Measurements from ENCODE around the gene ARHGEF16.

The ARHGEF16 gene

DNA sequence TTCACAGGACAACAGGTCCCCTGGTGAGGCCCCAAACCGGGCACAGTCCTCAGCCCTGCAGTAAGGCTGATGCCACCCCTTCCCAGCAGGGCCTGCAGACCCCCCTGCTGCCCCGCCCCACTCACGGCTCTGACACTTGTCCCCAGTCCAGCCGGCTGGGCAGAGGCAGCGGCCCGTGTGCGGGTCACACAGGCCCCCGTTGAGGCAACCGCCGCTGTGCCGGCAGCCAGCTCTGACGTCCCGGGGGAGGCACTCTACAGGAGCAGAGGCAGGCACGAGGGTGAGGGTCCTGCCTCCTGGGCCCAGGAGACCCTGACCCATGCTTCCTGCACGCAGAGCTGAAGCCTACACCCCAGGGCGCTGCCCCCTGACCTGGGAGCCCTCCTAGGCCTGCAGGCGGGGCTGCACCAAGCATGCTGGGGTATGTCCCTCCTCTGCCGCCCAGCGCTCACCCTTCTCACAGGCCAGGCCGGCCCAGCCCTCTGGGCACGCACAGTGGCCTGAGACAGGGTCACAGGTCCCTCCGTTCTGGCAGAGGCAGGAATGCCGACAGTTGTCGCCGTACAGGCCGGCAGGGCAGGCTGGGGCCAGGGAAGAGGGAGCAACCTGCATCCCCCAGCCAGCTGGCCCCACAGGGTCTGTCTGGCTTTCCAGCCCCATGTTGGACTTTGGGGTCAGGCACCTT is 43.9 kb downstream of the ARHGEF16 start:
- no peaks in the 10 kb centered on the region for H3K36me3 Mint-ChIP-seq (ENCODE audit: low read depth)
- H3K9me3 Mint-ChIP-seq, result no peaks in the 10 kb centered on the region
- H3K4me1 Mint-ChIP-seq (ENCODE audit: low read depth), result no peaks in the 10 kb centered on the region
- no peak overlapping the region for H3K27ac Mint-ChIP-seq
- no peaks in the 10 kb centered on the region for H3K27me3 Mint-ChIP-seq
- H3K4me3 Mint-ChIP-seq, result no peak overlapping the region

DNA sequence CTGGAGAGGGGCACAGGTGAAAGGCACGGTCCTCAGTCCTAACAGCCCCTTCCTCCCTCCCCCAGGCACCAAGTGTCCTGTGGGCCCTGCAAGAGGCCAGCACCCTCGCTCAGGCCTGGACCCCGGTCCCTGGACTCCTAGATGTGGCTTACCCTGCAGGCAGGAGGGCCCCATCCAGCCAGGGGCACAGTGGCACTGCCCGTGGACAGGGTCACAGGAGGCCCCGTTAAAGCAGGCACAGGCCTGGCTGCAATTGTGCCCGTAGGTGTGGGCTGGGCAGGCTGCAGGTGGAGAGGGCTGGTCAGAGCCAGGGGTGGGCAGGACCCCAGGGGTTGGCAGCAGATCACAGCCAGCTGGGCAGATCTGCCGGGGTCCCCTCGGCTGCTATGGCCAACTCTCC is 44.5 kb downstream of the ARHGEF16 start:
- no peaks in the 10 kb centered on the region for H3K4me1 Mint-ChIP-seq (ENCODE audit: low read depth)
- H3K4me3 Mint-ChIP-seq, result no peak overlapping the region
- no peak overlapping the region for H3K27ac Mint-ChIP-seq
- H3K9me3 Mint-ChIP-seq, result no peaks in the 10 kb centered on the region
- no peaks in the 10 kb centered on the region for H3K36me3 Mint-ChIP-seq (ENCODE audit: low read depth)
- no peaks in the 10 kb centered on the region for H3K27me3 Mint-ChIP-seq

- Mint-ChIP-seq H3K36me3 (ENCODE audit: low read depth) (no peaks in the 10 kb centered on the region), H3K27me3 (no peaks in the 10 kb centered on the region), H3K27ac (no peak overlapping the region)
Observed at GRCh38 chr1:3499611-3500010, 45.1 kb downstream of the ARHGEF16 start.

DNA sequence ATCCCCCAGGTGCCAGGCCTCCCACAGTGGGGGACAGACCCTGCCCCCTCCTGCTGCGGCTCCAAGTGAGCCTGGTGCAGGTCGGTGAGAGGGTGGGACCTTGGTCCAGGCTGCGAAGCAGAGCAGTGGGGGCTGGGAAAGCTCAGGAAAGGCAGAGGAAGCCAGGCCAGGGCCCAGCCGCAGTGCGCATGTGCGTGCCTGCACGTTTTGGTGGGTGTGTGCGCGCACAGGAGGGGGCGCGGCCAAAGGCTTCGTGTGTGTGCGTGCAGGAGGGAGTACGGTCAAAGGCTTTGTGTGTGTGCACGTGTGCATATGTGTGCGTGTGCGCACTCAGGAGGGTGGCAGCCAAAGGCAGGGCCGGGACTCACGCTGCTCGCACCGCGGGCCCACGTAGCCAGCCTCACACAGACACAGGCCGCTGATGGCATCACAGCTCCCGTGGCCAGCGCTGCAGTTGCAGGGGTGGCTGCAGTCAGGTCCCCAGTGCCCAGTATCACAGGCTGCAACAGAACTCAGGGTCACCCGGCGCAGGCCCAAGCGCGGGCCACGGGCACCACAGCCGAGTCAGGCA is 45.9 kb downstream of the ARHGEF16 start:
- no peaks in the 10 kb centered on the region for H3K27me3 Mint-ChIP-seq
- no peak overlapping the region for H3K27ac Mint-ChIP-seq
- H3K4me1 Mint-ChIP-seq (ENCODE audit: low read depth), result no peaks in the 10 kb centered on the region
- H3K4me3 Mint-ChIP-seq, result no peak overlapping the region
- no peaks in the 10 kb centered on the region for H3K9me3 Mint-ChIP-seq
- H3K36me3 Mint-ChIP-seq (ENCODE audit: low read depth), result no peaks in the 10 kb centered on the region

More at GRCh38 chr1:3499611-3500010, 45.1 kb downstream of the ARHGEF16 start:
- Mint-ChIP-seq H3K4me1 (ENCODE audit: low read depth) (no peaks in the 10 kb centered on the region), H3K9me3 (no peaks in the 10 kb centered on the region), H3K4me3 (no peak overlapping the region)

GRCh38 chr1:3501437-3501836 is 47.0 kb downstream of the ARHGEF16 start:
- Mint-ChIP-seq H3K27me3 (no peaks in the 10 kb centered on the region), H3K4me1 (ENCODE audit: low read depth) (no peaks in the 10 kb centered on the region), H3K36me3 (ENCODE audit: low read depth) (no peaks in the 10 kb centered on the region), H3K9me3 (no peaks in the 10 kb centered on the region), H3K4me3 (no peak overlapping the region), H3K27ac (no peak overlapping the region)

- no peak overlapping the region for H3K4me3 Mint-ChIP-seq
- H3K36me3 Mint-ChIP-seq (ENCODE audit: low read depth), result no peaks in the 10 kb centered on the region
- H3K4me1 Mint-ChIP-seq (ENCODE audit: low read depth), result no peaks in the 10 kb centered on the region
- no peak overlapping the region for H3K27ac Mint-ChIP-seq
- no peaks in the 10 kb centered on the region for H3K27me3 Mint-ChIP-seq
- no peaks in the 10 kb centered on the region for H3K9me3 Mint-ChIP-seq
Observed at GRCh38 chr1:3501856-3502640, 47.6 kb downstream of the ARHGEF16 start.

DNA sequence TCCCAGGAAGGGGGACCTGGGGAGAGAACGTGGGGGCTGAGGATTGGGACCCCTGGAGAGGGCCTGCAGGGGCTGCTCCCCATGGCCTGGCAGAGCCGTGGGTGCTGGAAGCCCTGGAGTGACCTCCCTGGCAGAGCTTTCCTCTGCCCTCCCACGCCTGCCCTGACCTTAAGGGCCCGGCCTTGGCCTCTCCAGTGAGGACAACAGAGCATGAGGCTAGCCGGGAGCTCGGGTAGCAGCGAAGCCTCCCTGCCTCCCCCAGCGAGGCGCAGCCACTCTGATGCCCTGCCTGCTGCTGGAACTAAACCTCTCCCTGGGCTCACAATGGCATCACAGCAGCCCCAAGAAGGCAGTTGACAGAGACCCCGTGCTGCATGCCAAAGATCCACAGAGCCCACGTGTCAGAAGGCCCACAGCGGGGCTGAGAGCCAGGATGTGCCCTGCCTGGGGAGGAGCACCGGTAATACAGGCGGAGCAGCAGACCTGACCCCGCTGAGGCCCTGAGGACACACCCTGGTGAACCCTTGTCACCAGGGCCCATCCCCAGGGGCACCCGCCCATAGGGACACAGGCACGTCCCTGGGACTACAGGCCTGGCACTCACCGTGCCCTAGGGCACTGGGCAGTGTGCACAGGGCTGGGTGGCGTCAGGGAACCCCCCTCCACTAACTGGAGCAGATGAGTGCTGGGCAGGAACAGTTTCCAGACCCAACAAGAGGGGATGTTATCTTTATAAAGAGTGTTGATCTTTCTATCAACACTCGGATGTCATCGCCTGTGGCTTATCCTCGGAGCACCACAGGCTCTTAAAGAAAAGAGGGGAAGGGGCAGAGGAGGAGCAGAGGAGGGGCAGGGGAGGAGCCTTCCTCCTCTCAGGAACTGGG is 48.4 kb downstream of the ARHGEF16 start:
- H3K27me3 Mint-ChIP-seq, result no peaks in the 10 kb centered on the region

GRCh38 chr1:3503525-3503886 is 49.0 kb downstream of the ARHGEF16 start:
- no peaks in the 10 kb centered on the region for H3K4me1 Mint-ChIP-seq (ENCODE audit: low read depth)
- H3K9me3 Mint-ChIP-seq, result no peaks in the 10 kb centered on the region
- H3K36me3 Mint-ChIP-seq (ENCODE audit: low read depth), result no peaks in the 10 kb centered on the region
- no peak overlapping the region for H3K4me3 Mint-ChIP-seq
- no peaks in the 10 kb centered on the region for H3K27me3 Mint-ChIP-seq
- H3K27ac Mint-ChIP-seq, result no peak overlapping the region

More for the DNA sequence above, 48.4 kb downstream of the ARHGEF16 start:
- Mint-ChIP-seq H3K9me3 (no peaks in the 10 kb centered on the region), H3K36me3 (ENCODE audit: low read depth) (no peaks in the 10 kb centered on the region), H3K4me3 (no peak overlapping the region), H3K27ac (no peak overlapping the region), H3K4me1 (ENCODE audit: low read depth) (no peaks in the 10 kb centered on the region)

GRCh38 chr1:3504151-3504821 is 49.8 kb downstream of the ARHGEF16 start:
- H3K4me1 Mint-ChIP-seq (ENCODE audit: low read depth), result no peaks in the 10 kb centered on the region
- H3K9me3 Mint-ChIP-seq, result no peaks in the 10 kb centered on the region
- no peak overlapping the region for H3K27ac Mint-ChIP-seq
- H3K27me3 Mint-ChIP-seq, result no peaks in the 10 kb centered on the region
- no peaks in the 10 kb centered on the region for H3K36me3 Mint-ChIP-seq (ENCODE audit: low read depth)
- H3K4me3 Mint-ChIP-seq, result no peak overlapping the region

DNA sequence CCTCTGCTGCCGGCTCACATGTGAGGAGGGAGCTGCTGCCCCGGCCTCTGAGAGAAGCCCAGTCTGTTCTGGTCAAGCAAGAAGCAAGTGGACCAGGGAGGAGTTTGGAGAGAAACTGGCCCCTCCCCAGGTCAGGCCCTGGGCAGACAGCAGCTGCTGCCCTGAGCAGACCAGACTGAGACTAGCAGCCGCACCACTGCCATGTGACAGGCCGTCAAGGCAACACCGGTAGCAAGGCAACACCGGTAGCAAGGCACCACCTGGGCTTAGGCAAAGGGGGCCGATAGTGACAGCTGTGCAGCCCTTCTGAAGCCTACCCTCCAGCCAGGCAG is 50.3 kb downstream of the ARHGEF16 start:
- Mint-ChIP-seq H3K27me3 (no peaks in the 10 kb centered on the region), H3K4me1 (ENCODE audit: low read depth) (no peaks in the 10 kb centered on the region), H3K9me3 (no peaks in the 10 kb centered on the region), H3K36me3 (ENCODE audit: low read depth) (no peaks in the 10 kb centered on the region), H3K27ac (no peak overlapping the region), H3K4me3 (no peak overlapping the region)

GRCh38 chr1:3505161-3505560 is 50.7 kb downstream of the ARHGEF16 start:
- Mint-ChIP-seq H3K4me1 (ENCODE audit: low read depth) (no peaks in the 10 kb centered on the region), H3K27me3 (no peaks in the 10 kb centered on the region), H3K4me3 (no peak overlapping the region), H3K36me3 (ENCODE audit: low read depth) (no peaks in the 10 kb centered on the region), H3K27ac (no peak overlapping the region), H3K9me3 (no peaks in the 10 kb centered on the region)

- Mint-ChIP-seq H3K36me3 (ENCODE audit: low read depth) (no peaks in the 10 kb centered on the region), H3K4me3 (no peak overlapping the region), H3K27me3 (no peaks in the 10 kb centered on the region), H3K9me3 (no peaks in the 10 kb centered on the region), H3K4me1 (ENCODE audit: low read depth) (no peaks in the 10 kb centered on the region), H3K27ac (no peak overlapping the region)
Observed at GRCh38 chr1:3506041-3506440, 51.6 kb downstream of the ARHGEF16 start.

DNA sequence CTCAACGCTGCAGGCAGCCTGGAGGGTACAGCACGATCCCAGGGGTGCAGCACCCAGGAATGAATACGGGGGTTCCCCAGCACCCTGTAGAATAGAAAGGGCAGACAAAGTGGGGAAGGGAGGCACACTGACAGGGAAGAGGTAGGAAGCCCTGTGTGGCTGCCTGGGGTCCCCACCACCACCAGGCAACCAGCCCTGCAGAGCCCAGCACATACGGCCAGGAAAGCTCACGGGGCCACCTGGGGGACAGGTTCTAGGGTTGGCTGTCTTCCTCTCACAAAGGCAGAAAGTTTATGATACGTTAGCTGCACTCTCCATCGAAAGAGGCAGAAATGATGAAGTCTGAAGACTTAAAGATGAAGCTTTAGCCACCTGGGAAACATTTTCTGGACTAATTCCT is 52.5 kb downstream of the ARHGEF16 start:
- Mint-ChIP-seq H3K9me3 (no peaks in the 10 kb centered on the region), H3K4me3 (no peak overlapping the region), H3K27ac (no peak overlapping the region), H3K4me1 (ENCODE audit: low read depth) (no peaks in the 10 kb centered on the region), H3K36me3 (ENCODE audit: low read depth) (no peaks in the 10 kb centered on the region), H3K27me3 (no peaks in the 10 kb centered on the region)

GRCh38 chr1:3507636-3508275 is 53.3 kb downstream of the ARHGEF16 start:
- H3K36me3 Mint-ChIP-seq (ENCODE audit: low read depth), result no peaks in the 10 kb centered on the region
- H3K4me3 Mint-ChIP-seq, result no peak overlapping the region
- no peaks in the 10 kb centered on the region for H3K4me1 Mint-ChIP-seq (ENCODE audit: low read depth)
- H3K9me3 Mint-ChIP-seq, result no peaks in the 10 kb centered on the region
- no peaks in the 10 kb centered on the region for H3K27me3 Mint-ChIP-seq
- no peak overlapping the region for H3K27ac Mint-ChIP-seq

Data from stimulated activated naive CD8-positive, alpha-beta T cell treated with anti-CD3 and anti-CD28 coated beads, Interleukin-15, Interleukin-2, amounts not matched to agents 100 ng/mL and 50 ng/mL, for 24 hours (primary cell).